ENCODE results near the gene LAMB2. TPM values are rescaled to one million over a fixed set of nuclear protein-coding genes. Genes with fewer than 3 reads are reported as not detected.

LAMB2 gene
- total RNA-seq (100 to 1,000 TPM; 168 to 331 (median 284) TPM), polyA plus RNA-seq (100 to 1,000 TPM in 2 of 3 donors, 10 to 100 TPM in 1; 97.7 to 376 (median 264) TPM)
- long read RNA-seq, donor 1, full-length matches to known transcripts = 16 of 45 reads
- long read RNA-seq, donor 1, partial matches to known transcripts = 29 of 45 reads
- long read RNA-seq, donor 1, other reads (novel, unspliced or antisense) = 0 of 45 reads
- long read RNA-seq, donor 2, full-length matches to known transcripts = 11 of 23 reads
- long read RNA-seq, donor 2, partial matches to known transcripts = 12 of 23 reads
- long read RNA-seq, donor 2, other reads (novel, unspliced or antisense) = 0 of 23 reads

DNA sequence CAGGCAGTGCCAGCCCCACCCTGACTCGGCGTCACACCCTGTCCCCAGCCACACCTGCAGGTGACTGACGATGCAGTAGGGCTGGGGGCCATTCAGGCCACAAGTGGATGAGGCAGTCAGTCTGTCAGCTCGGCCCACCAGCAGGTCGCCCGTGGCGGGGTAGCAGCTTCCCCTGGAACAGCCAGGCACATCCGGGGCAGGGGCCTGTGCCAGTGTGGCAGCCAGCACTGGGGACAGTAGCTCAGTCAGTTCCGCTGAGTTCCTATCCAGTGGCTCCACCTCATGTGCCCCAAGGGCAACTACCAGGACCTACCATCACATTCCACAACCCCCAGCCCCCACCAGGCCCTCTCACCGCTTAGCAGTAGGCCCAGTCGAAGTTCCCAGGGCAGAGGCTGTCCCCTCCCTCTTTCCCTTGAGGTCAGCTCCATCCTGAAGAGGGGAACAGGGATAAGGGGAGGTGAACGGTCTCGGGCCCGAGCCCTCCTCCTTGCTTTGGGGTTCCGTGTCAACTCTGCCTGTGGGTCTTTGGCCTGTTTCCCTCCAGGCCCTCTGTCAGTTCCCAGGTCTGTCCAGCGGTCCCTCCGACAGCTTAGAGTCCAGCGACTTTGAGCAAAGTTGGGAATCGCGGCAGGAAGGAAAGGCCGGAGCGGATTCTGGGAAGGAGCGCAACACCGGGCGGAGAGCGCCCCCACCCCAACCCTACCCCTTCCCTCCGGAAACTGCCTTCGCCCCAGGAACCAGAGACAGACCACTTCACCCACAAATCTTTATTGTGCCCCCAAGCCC lies at the start of gene LAMB2:
TSS of gene LAMB2 (minus strand) at position 614 of the 789 bp plus-strand sequence. CDS start at position 431, 183 bp downstream.
- intact Hi-C loops (cut with DNase I; ENCODE audit: low total_unique reads) = no loop called here
- peak within 1 kb of the TSS; percentile 66 to 91 (median 78) for H3K27ac ChIP-seq
- H3K27me3 ChIP-seq (replicated peaks in 1 of 7) = peaks cover 0 to 20% (median 0%) of the 10 kb centered on the region in 7 donors
- DNase-seq = peak; percentile 85
- peaks cover 0 to 35% (median 3%) of the 10 kb centered on the region in 6 donors for H3K36me3 ChIP-seq
- TF ChIP-seq POLR2A (IDR thresholded peaks at IDR 0.05) (no peak), POLR2AphosphoS5 (IDR thresholded peaks at IDR 0.05) (peak; percentile 56 to 79 (median 76))
- TF ChIP-seq, protein P1, sequence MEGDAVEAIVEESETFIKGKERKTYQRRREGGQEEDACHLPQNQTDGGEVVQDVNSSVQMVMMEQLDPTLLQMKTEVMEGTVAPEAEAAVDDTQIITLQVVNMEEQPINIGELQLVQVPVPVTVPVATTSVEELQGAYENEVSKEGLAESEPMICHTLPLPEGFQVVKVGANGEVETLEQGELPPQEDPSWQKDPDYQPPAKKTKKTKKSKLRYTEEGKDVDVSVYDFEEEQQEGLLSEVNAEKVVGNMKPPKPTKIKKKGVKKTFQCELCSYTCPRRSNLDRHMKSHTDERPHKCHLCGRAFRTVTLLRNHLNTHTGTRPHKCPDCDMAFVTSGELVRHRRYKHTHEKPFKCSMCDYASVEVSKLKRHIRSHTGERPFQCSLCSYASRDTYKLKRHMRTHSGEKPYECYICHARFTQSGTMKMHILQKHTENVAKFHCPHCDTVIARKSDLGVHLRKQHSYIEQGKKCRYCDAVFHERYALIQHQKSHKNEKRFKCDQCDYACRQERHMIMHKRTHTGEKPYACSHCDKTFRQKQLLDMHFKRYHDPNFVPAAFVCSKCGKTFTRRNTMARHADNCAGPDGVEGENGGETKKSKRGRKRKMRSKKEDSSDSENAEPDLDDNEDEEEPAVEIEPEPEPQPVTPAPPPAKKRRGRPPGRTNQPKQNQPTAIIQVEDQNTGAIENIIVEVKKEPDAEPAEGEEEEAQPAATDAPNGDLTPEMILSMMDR (IDR thresholded peaks at IDR 0.05 in 8 of 11, conservative IDR thresholded peaks at IDR 0.05 in 3 of 11) = peak in 1 of 11 experiments; percentile 10
- peak within 1 kb of the TSS; percentile 38 to 75 (median 46) for H3K4me3 ChIP-seq
- no peaks in the 10 kb centered on the region for H3K9me3 ChIP-seq
- H3K4me1 ChIP-seq = peaks cover 4 to 50% (median 23%) of the 10 kb centered on the region in 6 donors
- WGBS, 5 donors = 32 to 42% (median 35%) methylated on average over 17 to 28 of the region's 28 CpGs

DNA sequence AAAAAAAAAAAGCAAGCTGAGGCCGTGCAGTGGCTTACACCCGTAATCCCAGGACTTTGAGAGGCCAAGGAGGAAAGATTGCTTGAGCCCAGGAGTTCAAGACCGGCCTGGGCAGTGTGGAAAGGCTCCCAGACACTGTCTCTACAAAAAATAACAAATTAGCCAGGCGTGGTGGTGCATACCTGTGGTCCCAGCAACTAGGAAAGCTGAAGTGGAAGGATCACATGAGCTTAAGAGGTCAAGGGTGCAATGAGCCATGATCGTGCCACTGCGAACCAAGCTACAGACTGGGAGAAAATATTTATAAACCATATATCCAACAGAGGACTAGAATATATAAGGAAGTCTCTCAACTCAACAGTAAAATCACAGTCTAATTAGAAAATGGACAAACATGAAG lies 48.5 kb upstream of the LAMB2 start:
- no peaks in the 10 kb centered on the region for H3K4me1 ChIP-seq
- no peaks in the 10 kb centered on the region for H3K9me3 ChIP-seq
- H3K4me3 ChIP-seq = no peak overlapping the region
- no peak for DNase-seq
- WGBS, 5 donors = 69 to 88% (median 78%) methylated on average over 6 of the region's 6 CpGs
- peaks cover 0 to 5% (median 0%) of the 10 kb centered on the region in 7 donors for H3K27me3 ChIP-seq (replicated peaks in 1 of 7)
- intact Hi-C loops (cut with DNase I; ENCODE audit: low total_unique reads) = no loop called here
- no peak overlapping the region for H3K27ac ChIP-seq
- TF ChIP-seq POLR2AphosphoS5 (IDR thresholded peaks at IDR 0.05) = no peak
- TF ChIP-seq, protein P1 (IDR thresholded peaks at IDR 0.05 in 8 of 11, conservative IDR thresholded peaks at IDR 0.05 in 3 of 11) = no peak
- no peak for TF ChIP-seq POLR2A (IDR thresholded peaks at IDR 0.05)
- H3K36me3 ChIP-seq = peaks cover 0 to 3% (median 0%) of the 10 kb centered on the region in 6 donors

DNA sequence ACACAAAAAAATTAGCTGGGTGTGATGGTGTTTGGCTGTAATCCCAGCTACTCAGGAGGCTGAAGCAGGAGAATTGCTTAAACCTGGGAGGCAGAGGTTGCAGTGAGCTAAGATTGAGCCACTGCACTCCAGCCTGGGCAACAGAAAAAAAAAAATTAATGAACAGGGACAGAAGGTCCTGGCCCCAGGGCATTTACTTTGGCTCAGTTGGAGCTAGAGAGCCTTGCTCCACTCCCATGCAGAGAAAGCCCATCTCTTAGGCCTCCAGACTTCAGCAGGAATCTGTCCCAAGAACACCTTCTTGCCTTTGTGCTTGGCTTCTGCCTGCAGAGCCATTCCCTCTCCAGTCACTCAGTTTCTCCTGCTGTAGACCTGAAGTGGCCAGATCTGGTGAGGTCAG lies 47.3 kb upstream of the LAMB2 start:
- Histone ChIP-seq H3K36me3 (peaks cover 0 to 16% (median 0%) of the 10 kb centered on the region in 6 donors), H3K4me1 (peaks cover 0 to 4% (median under 1%) of the 10 kb centered on the region in 6 donors), H3K27me3 (replicated peaks in 1 of 7) (peaks cover 0 to 5% (median 0%) of the 10 kb centered on the region in 7 donors), H3K4me3 (no peak overlapping the region), H3K9me3 (no peaks in the 10 kb centered on the region), H3K27ac (no peak overlapping the region)
- TF ChIP-seq, protein P1 (IDR thresholded peaks at IDR 0.05 in 8 of 11, conservative IDR thresholded peaks at IDR 0.05 in 3 of 11) = no peak
- TF ChIP-seq POLR2AphosphoS5 (IDR thresholded peaks at IDR 0.05) = no peak
- no peak for TF ChIP-seq POLR2A (IDR thresholded peaks at IDR 0.05)
- DNase-seq = no peak
- intact Hi-C loops (cut with DNase I; ENCODE audit: low total_unique reads) = no loop called here

DNA sequence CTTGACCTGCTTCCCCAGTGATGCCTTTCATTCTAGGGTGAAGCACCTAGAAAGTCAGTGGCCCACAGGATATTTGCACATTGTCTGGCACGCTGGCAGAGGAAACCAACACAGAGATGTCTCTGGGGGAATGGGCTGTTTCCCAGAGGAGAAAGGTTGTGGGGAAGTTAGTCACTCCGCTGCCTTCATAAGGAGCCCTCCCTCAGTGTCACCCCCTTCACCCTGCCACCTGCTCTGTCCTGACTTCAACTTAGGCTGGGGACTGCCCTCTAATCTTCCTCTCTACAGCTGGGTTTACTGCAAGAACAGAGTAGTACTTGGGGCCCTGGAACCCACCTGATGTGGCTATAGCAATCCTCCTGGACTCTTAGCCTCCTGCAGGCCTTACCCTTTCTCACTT lies 44.2 kb upstream of the LAMB2 start:
- Histone ChIP-seq H3K4me3 (no peak overlapping the region), H3K27me3 (replicated peaks in 1 of 7) (peaks cover 0 to 5% (median 0%) of the 10 kb centered on the region in 7 donors), H3K27ac (no peak overlapping the region), H3K9me3 (no peaks in the 10 kb centered on the region), H3K36me3 (peaks cover 0 to 27% (median 0%) of the 10 kb centered on the region in 6 donors), H3K4me1 (peaks cover 0 to 35% (median 22%) of the 10 kb centered on the region in 6 donors)
- WGBS, 5 donors = 41 to 63% (median 53%) methylated on average over 1 to 2 of the region's 2 CpGs
- intact Hi-C loops (cut with DNase I; ENCODE audit: low total_unique reads) = no loop called here
- no peak for TF ChIP-seq POLR2AphosphoS5 (IDR thresholded peaks at IDR 0.05)
- no peak for TF ChIP-seq POLR2A (IDR thresholded peaks at IDR 0.05)
- TF ChIP-seq, protein P1 (IDR thresholded peaks at IDR 0.05 in 8 of 11, conservative IDR thresholded peaks at IDR 0.05 in 3 of 11) = no peak
- no peak for DNase-seq
